Stimulated activated CD4-positive, alpha-beta T cell treated with anti-CD3 and anti-CD28 coated beads, Interleukin-15, amount 100 ng/mL, for 1 hour (primary cell): Measurements from ENCODE around the gene KLK12.

Experiments used
- DNase-seq, 2 donors: peaks; one replicate each; pipeline ENCODE4 v3.0.0-alpha.2; 2020; ENCODE audit warnings: low read depth in 1 of 2, low spot score in 1 of 2

KLK12 gene

GRCh38 chr19:50983625-50984292 lies 51.0 kb downstream of the KLK12 start, which contains the start of gene KLK7:
Gene KLK7, minus strand, starts transcription at chr19:50983917. Its CDS starts 1,518 bp downstream, at chr19:50982399.
- DNase-seq = no peak

- no peak for DNase-seq
These were observed 52.6 kb downstream of the KLK12 start for GRCh38 chr19:50982186-50982585.

GRCh38 chr19:50981587-50982146 lies 53.1 kb downstream of the KLK12 start:
- no peak for DNase-seq

GRCh38 chr19:50980208-50980607 lies 54.6 kb downstream of the KLK12 start:
- DNase-seq = no peak

GRCh38 chr19:50979758-50980157 lies 55.0 kb downstream of the KLK12 start:
- DNase-seq = no peak
